Kidney (tissue), 14 donors: Measurements from ENCODE around the gene IQUB. TPM values are rescaled to one million over a fixed set of nuclear protein-coding genes. Genes with fewer than 3 reads are reported as not detected.

Experiments used
- DNase-seq, 5 donors: peaks; one replicate each; pipeline ENCODE4 v3.0.0-alpha.2; 2013 to 2020
- FAIRE-seq: peaks from 2 replicates; lab custom pipeline; 2012; peaks lifted over from hg19 to GRCh38; lab: Jason Lieb, UNC
- H3K27ac ChIP-seq, 2 donors: one replicate each; pipeline ENCODE4 v1.7.0; 2013; ENCODE audit warnings: low read depth in 2 of 2, low read length in 2 of 2, inconsistent platforms in 1 of 2
- H3K27me3 ChIP-seq: one replicate; pipeline ENCODE4 v1.7.1; 2013; ENCODE audit warnings: low read length, inconsistent platforms; ENCODE audit not compliant: control insufficient read depth, insufficient read depth
- H3K36me3 ChIP-seq, 3 donors: one replicate each; pipeline versions ENCODE4 v1.7.0 to v1.7.1; 2013; ENCODE audit warnings: low read length in 3 of 3, control low read depth in 1 of 3, inconsistent platforms in 1 of 3; ENCODE audit not compliant: insufficient read depth in 3 of 3, control insufficient read depth in 2 of 3
- H3K4me1 ChIP-seq, 3 donors: one replicate each; pipeline versions ENCODE4 v1.7.0 to v1.7.1; 2013; ENCODE audit warnings: low read length in 3 of 3, inconsistent platforms in 1 of 3, low read depth in 1 of 3; ENCODE audit not compliant: control insufficient read depth in 2 of 3, insufficient read depth in 2 of 3
- H3K4me3 ChIP-seq, 3 donors: one replicate each; pipeline versions ENCODE4 v1.7.0 to v1.8.1; 2013; ENCODE audit warnings: low read length in 3 of 3, control low read depth in 1 of 3, inconsistent platforms in 1 of 3
- H3K9ac ChIP-seq, 3 donors: one replicate each; pipeline versions ENCODE4 v1.7.0 to v1.7.1; 2013; ENCODE audit warnings: low read length in 3 of 3, control low read depth in 1 of 3, inconsistent platforms in 1 of 3
- H3K9me3 ChIP-seq, 3 donors: one replicate each; pipeline versions ENCODE4 v1.7.0 to v1.7.1; 2013; ENCODE audit warnings: low read length in 3 of 3, control low read depth in 1 of 3, inconsistent platforms in 1 of 3; ENCODE audit not compliant: control insufficient read depth in 2 of 3, insufficient read depth in 1 of 3
- intact Hi-C: fragments of 100-400 bp; cut with DNase I; formaldehyde crosslinking; loops from one replicate; pipeline ENCODE4 v1.11.1; 2022
- polyA plus RNA-seq: library from polyadenylated mRNA; stranded (reverse); fragments of 350-450 nt; fragmentation: Illumina TruSeq; extraction: RNeasy Lipid Tissue Mini Kit (QIAGEN cat#74804); gene quantifications from one replicate; pipeline ENCODE4 v1.2.3, GENCODE V29; 2014; ENCODE audit warnings: low read depth, low replicate concordance; ENCODE audit not compliant: insufficient read depth
- total RNA-seq: library from RNA; stranded (reverse); fragmentation: NEBNext Ultra II Directional; extraction: Animal tissue kit (Norgen Biotek cat#: 25700); gene quantifications from one replicate; pipeline ENCODE4 v1.2.1, GENCODE V29; 2021
- TF ChIP-seq, protein P1 (sequence below): IDR thresholded peaks from 3 replicates; pipeline ENCODE4 v1.5.1; 2012; ENCODE audit warnings: mild to moderate bottlenecking, moderate library complexity, borderline replicate concordance; ENCODE audit not compliant: insufficient read depth; ENCODE audit errors: extremely low read depth
- donor health status: control.
- donor health status: control.
- donor health status: control.
- donor health status: control.
- donor health status: control.
- donor health status: DM: yes; HTN: yes; CAD: no.
- donor health status: Normal renal cell carcinoma (clear cell type).

The IQUB gene
- total and polyA plus RNA-seq, 2 donors from 2014 or later: 1.8 to 6.9 TPM

DNA sequence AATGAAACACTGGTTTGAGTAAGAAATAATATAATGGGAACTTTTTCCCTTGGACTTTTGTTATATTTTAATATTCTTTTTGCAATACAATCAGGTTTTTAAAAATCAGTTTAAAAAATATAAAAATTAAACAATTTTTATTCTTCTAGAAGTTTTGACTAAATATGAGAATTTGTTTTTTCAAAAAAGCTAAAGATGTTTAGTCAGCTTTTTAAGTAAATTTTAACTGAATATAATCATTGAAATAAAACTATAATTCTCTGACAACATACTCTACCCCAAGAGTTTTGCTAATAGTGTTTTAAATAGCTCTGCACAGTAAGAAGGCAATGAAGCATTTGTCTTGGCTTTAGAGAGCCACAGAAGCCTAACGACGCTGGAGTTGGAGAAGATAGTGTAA, 70.5 kb downstream of the IQUB start:
- intact Hi-C loops: no loop called here

DNA sequence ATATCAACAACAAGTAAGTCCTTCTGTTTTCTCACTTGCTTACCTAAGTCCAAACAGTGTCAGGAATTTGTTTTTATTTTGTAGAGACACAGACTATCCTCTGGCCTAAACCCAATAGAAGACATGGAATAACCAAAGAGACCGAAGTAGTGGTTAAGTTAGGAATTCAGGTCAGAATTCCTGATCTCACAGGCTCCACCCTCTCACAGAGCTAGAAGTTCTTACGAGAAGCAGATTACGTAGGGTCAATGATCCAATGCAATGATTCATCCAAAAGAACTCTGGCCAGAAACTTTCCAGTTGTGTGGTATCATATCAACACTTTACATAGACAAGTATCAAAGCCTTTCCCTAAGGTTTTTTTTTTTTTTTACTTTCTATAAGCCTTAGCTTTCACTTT, 73.8 kb downstream of the IQUB start:
- H3K9ac ChIP-seq: no peak overlapping the region
- no peak overlapping the region for H3K27ac ChIP-seq
- peak; percentile 53 for FAIRE-seq
- no peak overlapping the region for H3K4me3 ChIP-seq
- DNase-seq: no peak
- peaks cover 0 to 4% (median 0%) of the 10 kb centered on the region in 3 donors for H3K4me1 ChIP-seq
- intact Hi-C loops: no loop called here
- H3K27me3 ChIP-seq: no peaks in the 10 kb centered on the region
- TF ChIP-seq, protein P1, sequence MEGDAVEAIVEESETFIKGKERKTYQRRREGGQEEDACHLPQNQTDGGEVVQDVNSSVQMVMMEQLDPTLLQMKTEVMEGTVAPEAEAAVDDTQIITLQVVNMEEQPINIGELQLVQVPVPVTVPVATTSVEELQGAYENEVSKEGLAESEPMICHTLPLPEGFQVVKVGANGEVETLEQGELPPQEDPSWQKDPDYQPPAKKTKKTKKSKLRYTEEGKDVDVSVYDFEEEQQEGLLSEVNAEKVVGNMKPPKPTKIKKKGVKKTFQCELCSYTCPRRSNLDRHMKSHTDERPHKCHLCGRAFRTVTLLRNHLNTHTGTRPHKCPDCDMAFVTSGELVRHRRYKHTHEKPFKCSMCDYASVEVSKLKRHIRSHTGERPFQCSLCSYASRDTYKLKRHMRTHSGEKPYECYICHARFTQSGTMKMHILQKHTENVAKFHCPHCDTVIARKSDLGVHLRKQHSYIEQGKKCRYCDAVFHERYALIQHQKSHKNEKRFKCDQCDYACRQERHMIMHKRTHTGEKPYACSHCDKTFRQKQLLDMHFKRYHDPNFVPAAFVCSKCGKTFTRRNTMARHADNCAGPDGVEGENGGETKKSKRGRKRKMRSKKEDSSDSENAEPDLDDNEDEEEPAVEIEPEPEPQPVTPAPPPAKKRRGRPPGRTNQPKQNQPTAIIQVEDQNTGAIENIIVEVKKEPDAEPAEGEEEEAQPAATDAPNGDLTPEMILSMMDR: no peak
- H3K9me3 ChIP-seq: no peaks in the 10 kb centered on the region
- no peaks in the 10 kb centered on the region for H3K36me3 ChIP-seq

More for the DNA sequence above, 70.5 kb downstream of the IQUB start:
- Histone ChIP-seq H3K9ac (no peak overlapping the region), H3K9me3 (no peaks in the 10 kb centered on the region), H3K27ac (no peak overlapping the region), H3K36me3 (no peaks in the 10 kb centered on the region), H3K4me1 (no peaks in the 10 kb centered on the region), H3K27me3 (no peaks in the 10 kb centered on the region), H3K4me3 (no peak overlapping the region)
- DNase-seq (no peak), FAIRE-seq (peak; percentile 66)
- TF ChIP-seq, protein P1: no peak

DNA sequence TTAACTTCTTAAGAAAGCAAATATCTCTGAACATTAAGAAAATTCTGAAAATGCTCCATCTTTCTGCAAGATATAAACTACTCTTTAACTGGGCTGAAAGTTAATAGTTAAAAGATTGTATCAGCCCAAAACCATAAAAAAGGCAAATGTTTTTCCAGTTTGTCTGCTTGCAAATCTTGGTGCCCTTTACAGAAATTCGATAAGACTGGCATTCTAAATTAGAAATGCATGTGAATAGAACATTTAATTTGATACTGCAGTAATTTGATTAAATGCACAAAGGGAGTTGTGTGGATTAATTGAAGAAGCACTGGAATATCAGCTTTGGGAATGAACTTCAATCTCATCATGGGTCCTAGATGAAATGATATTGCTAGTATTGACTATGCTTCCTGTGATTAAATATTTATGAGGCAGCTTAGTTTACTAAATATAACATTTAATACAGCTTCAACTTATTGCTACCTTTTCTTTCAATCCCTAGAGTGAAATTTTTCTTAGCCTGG, 78.4 kb downstream of the IQUB start:
- H3K9me3 ChIP-seq: no peaks in the 10 kb centered on the region
- H3K36me3 ChIP-seq: no peaks in the 10 kb centered on the region
- H3K27me3 ChIP-seq: no peaks in the 10 kb centered on the region
- peak overlapping the region in 1 of 2 donors; percentile 10 for H3K27ac ChIP-seq
- FAIRE-seq (no peak), DNase-seq (no peak)
- H3K9ac ChIP-seq: no peak overlapping the region
- H3K4me3 ChIP-seq: no peak overlapping the region
- H3K4me1 ChIP-seq: peaks cover 0 to 4% (median 0%) of the 10 kb centered on the region in 3 donors
- intact Hi-C loops: no loop called here
- TF ChIP-seq, protein P1: no peak

DNA sequence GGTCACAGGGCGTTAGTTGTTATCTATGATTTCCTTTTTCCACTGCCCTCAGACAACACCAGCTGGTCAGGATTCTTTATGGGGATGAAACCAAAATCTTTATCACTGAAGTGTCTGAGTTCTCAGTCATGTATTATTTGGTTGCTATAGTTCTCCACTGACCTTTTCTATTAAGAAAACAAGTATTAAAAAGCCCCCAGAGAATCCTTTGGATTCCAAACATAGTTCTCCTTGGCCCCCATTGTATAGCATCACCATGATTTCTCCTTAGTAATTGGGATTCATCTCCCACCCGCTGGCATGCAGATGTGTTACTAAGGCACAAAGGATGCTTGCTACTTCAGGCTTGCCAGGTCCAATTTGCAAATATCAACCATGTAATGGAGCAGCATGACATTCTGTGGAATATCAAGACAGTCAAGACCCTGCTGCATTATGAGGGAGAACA, 94.3 kb downstream of the IQUB start:
- no peaks in the 10 kb centered on the region for H3K27me3 ChIP-seq
- no peaks in the 10 kb centered on the region for H3K4me1 ChIP-seq
- no peak overlapping the region for H3K27ac ChIP-seq
- H3K9me3 ChIP-seq: no peaks in the 10 kb centered on the region
- no peak for FAIRE-seq
- intact Hi-C loops: no loop called here
- DNase-seq: no peak
- H3K9ac ChIP-seq: no peak overlapping the region
- H3K36me3 ChIP-seq: no peaks in the 10 kb centered on the region
- no peak overlapping the region for H3K4me3 ChIP-seq
- TF ChIP-seq, protein P1: no peak
